HG03354 (cell line): ENCODE results near the gene NRIP2.
"Not testable (repeated sequence)": the region's sequence is repeated elsewhere in the genome, so short reads cannot be mapped to it uniquely, and the experiment has no call there.

ENCODE experiments used
- ATAC-seq: cut with Tn5 transposase; IDR thresholded peaks from one replicate; pipeline ENCODE4 v1.9.1; 2021; ENCODE audit warnings: mild to moderate bottlenecking; ENCODE audit not compliant: unreplicated experiment, poor library complexity, severe bottlenecking

The NRIP2 gene

DNA sequence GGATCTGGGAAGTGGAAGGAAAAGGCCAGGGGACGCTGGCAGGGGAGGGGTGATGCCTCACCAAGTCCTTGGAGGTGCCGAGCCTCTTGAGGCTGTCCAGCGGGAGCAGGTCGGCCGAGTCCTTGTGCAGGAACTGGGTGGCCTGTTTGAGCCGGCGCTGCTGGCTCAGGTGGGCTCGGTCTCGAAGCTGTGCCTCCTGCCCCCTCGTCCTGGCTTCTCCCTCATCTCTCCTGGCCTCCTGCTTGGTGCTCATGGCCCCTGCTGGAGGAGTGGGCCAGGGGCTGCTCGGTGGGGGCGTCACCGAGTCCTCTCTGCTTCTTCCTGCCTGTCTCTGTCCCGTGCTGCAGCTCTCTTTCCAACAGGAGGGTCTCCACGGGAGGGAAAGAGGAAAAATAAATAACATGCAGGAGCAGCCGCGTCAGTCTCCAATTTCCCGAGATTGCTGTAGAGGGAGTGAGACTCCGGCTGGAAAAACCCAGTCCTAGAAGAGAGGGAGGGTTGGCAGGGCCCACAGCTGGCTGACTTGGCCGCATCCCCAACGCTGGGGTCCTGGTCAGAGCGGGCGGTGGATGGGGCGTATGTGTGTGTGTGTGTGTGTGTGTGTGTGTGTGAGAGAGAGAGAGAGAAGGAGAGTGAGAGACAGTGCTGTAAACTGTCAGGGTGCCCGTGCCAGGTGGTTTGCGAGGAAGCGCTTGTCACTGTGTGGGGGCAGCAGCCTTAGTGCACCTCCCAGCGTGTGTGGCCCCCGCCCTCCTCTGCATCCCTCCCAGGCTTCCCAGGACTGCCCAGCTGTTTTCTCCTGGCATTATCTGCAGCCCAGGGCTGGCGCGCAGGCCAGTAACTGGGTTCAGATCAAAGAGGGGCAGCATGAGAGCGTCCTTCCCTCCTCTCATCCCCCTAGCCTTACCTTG is at the start of gene NRIP2:
TSS of gene NRIP2 (minus strand) at position 455 of the 911 bp plus-strand sequence. CDS start at position 403, 52 bp downstream.
- no peak for ATAC-seq

GRCh38 chr12:2879853-2880252 is 45.0 kb upstream of the NRIP2 start:
- no peak for ATAC-seq

GRCh38 chr12:2877953-2878732 is 43.3 kb upstream of the NRIP2 start:
- ATAC-seq = no peak

DNA sequence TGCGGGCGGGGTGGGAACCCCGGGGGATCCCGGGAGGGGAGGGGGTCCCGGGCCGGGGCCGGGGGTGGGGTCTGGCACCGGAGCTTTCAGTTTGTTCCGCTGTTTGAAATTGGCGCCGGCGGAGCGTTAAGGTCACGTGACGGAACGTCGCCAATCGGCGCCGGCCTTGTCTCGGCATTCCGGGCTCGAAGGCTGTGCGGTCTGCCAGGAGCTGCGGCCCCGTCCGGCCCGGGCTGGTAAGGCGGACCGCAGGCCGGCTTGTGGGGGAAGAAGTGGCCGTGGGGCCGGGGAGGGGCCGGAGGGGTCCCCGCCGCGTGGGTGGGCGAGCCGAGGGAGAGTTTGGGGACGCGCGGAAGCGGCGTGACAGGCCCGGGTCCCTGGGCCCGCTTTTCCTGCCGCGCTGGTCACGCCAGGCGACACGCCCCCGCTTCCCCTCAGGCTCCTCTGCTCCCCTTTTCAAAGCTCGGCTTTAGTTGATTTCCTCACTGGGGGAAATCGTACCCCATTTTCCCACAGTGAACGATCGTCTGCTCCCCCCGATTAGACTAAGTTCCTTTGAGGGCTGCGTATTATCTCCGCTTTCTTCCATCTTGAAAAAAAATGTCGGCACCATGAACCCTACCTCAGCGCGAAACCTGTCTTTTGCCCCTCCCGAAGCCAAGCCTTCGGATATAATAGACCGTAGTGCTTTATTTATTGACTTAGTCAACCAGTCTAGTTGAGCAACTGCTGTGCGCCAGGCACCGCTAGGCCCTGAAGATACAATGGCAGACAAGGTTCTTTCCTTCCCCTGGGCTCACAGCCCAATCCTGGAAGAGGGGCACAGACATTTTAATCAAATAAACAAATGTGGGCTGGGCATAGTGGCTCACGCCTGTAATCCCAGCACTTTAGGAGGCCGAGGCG is 42.5 kb upstream of the NRIP2 start, which contains the start of the genes FOXM1 and RHNO1:
TSS of gene FOXM1 (minus strand) at position 128 of the 906 bp plus-strand sequence. CDS start 2,696 bp downstream, outside the sequence.
TSS of gene RHNO1 (plus strand) at position 177 of the 906 bp plus-strand sequence. CDS start 8,144 bp downstream, outside the sequence.
- ATAC-seq = peak; percentile 78

DNA sequence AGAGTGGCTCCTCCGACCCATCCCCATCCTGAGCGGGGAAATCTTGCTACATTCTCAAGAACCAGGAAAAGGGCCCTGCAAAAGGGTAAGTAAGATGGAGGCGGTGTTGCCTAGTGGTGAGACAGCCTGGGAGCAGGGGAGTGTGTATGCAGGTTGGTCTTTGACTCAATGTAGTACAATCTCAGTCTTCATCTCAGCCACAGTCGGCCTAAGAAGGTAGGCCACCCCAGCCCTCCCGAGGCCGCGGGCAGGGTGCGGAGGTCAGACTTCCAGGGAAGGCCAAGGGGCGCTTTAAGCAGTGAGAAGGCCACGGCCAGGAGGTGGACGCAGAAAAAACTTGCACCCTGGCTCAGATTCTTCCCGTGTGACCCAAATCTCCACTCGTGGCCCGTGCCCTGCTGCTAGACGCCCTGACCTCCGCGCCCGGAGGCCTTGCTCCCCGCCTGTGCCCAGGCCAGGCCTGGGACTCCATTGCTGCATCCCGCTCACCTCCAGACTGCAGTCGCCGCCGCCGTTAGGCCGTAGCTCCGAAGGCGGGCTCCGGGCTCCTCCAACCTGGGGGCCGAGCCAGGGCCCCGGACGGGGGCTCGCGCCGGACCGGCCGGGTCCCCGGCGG is 41.7 kb upstream of the NRIP2 start:
- peak; percentile 42 for ATAC-seq

GRCh38 chr12:2868986-2869632 is 34.3 kb upstream of the NRIP2 start:
- not testable (repeated sequence) for ATAC-seq

- ATAC-seq = no peak
These were observed 29.4 kb upstream of the NRIP2 start for GRCh38 chr12:2864198-2864597.

- ATAC-seq = not testable (repeated sequence)
These were observed 28.6 kb upstream of the NRIP2 start for GRCh38 chr12:2863402-2863801.

- no peak for ATAC-seq
These were observed 28.0 kb upstream of the NRIP2 start for GRCh38 chr12:2862876-2863275.

DNA sequence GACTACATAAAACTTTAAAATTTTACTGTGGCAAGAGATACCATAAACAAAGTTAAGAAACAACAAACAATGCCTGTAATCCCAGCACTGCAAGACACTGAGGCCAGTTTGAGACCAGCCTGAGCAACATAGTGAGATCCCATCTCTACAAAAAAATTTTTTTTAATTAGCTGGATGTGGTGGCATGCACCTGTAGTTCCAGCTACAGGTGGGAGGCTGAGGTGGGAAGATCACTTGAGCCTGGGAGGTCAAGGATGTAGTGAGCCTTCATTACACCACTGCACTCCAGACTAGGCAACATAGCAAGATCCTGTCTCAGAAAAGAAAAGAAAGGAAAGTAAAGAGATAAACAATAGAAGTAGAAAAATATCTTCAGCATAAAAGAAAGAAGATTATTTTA is 25.3 kb upstream of the NRIP2 start:
- no peak for ATAC-seq

DNA sequence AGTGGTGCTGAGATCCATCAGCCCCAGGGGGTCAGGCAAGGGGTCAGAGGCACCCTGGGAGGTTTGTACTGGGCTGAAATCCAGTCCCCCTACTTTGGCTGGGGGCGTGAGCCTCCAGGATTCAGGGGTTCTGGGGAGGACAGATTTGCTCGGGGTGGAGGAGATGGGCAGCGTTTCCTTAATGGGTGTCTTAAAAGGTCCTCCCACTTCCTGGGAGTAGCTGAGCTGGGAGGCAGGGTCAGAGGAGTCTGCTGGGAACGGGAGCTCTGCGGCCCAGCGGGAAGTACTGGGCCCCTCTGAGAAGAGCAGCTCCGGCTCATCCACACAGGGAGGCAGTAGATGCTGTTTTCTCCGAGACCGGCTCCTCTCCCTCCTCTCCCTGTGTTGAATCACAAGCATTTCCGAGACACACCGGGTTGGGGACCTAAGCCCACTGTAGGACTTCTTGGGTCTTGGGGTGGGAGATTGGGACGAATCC is 24.1 kb upstream of the NRIP2 start:
- no peak for ATAC-seq

- no peak for ATAC-seq
These were observed 23.5 kb upstream of the NRIP2 start for GRCh38 chr12:2858334-2858733.

DNA sequence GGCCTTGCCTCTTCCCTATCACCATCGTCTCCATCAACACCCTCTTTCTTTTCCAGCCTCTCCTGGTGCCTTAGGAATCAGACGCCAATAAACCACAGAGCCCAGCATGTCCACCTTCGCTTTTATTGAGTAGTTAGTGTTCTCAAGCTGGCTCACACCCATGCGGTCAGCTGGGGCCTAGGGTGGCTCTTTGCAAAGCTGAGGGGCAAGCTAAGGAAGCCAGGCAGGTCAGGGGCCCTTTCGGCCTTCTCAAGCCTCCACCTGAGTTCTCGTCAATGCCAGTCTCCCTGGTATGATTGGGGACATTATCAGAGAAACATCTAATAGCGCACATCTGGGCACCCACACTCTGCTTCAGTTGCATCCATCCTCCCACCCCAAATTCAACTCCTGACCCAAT is 22.7 kb upstream of the NRIP2 start:
- ATAC-seq = no peak

- ATAC-seq = no peak
These were observed 22.2 kb upstream of the NRIP2 start, which contains the start of gene TEX52 for GRCh38 chr12:2857021-2857431. Gene TEX52, minus strand, starts transcription at chr12:2857039. Its CDS starts 13 bp downstream, at chr12:2857026.

DNA sequence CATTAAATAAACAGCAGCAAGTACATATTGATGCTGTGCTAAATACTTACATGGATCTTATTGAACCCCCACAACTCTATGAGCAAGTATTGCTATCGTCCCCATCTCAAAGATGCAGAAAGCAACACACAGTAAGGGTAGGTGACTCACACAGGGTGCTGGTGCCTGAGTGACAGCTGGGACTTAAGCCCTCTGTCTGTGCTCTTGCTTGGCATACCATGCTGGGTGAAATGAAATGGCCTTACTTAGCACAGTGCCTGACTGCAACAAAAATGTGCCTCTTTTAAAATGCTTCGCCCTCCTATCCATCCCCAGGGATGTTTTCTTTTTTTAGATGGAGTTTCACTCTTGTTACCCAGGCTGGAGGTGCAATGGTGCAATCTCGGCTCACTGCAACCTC is 21.2 kb upstream of the NRIP2 start:
- ATAC-seq = no peak

- no peak for ATAC-seq
These were observed 20.7 kb upstream of the NRIP2 start for GRCh38 chr12:2855546-2855945.

GRCh38 chr12:2854669-2855453 is 20.0 kb upstream of the NRIP2 start:
- ATAC-seq = no peak

- ATAC-seq = peak; percentile 44
These were observed 18.8 kb upstream of the NRIP2 start for GRCh38 chr12:2853626-2854025.
